ENCODE data around the gene M6PR. TPM values are rescaled to one million over a fixed set of nuclear protein-coding genes. Genes with fewer than 3 reads are reported as not detected.

Gene M6PR
- polyA plus RNA-seq, 1 donor from 2014 or later: 52.8 TPM

DNA sequence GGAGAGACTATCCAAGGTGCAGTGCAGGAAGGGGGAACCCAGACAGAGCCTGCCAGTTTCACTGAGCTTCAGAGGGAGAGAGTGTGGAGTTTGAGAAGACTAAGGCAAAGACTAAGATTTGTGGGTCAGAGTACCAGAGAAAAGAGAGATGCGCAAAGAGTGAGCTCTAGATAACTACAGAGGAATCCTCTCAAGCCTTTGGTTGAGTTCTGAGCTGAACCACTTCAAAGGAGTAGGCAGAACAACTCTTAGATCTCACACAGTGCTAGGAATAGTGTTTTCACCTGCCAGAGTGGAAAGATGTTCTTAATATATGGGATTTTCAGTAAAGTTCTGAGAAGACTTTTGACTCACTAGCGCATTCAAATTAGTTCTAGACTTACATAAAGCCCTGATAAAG is 10.7 kb upstream of the M6PR start:
- no peak overlapping the region for H2AFZ ChIP-seq (ENCODE audit: low read depth, low read length)
- no peak for TF ChIP-seq EZH2 (IDR thresholded peaks at IDR 0.05; ENCODE audit: borderline replicate concordance, insufficient read depth, low read length, poor library complexity, severe bottlenecking)
- no peaks in the 10 kb centered on the region for H4K20me1 ChIP-seq (ENCODE audit: insufficient read depth)
- H3K9me2 ChIP-seq (ENCODE audit: insufficient read depth, low read length): no peaks in the 10 kb centered on the region
- H3K79me2 ChIP-seq (replicated peaks; ENCODE audit: insufficient read depth, low read length): no peaks in the 10 kb centered on the region
- no peak overlapping the region for H3K9ac ChIP-seq (ENCODE audit: low read length)
- no peaks in the 10 kb centered on the region for H3K27me3 ChIP-seq (ENCODE audit: insufficient read depth, low read depth, low read length)
- no peak overlapping the region for H3K4me2 ChIP-seq (ENCODE audit: low read length)
- no peak overlapping the region for H3K27ac ChIP-seq (ENCODE audit: low read length)
- H3K4me3 ChIP-seq (ENCODE audit: low read length): no peak overlapping the region
- no peaks in the 10 kb centered on the region for H3K36me3 ChIP-seq (ENCODE audit: insufficient read depth, low read length)
- no peaks in the 10 kb centered on the region for H3F3A ChIP-seq (ENCODE audit: insufficient read depth, low read length, poor library complexity, severe bottlenecking)
- no peaks in the 10 kb centered on the region for H3K9me3 ChIP-seq (ENCODE audit: low read length)

- no peaks in the 10 kb centered on the region for H3K79me2 ChIP-seq (replicated peaks; ENCODE audit: insufficient read depth, low read length)
- no peak overlapping the region for H2AFZ ChIP-seq (ENCODE audit: low read depth, low read length)
- no peaks in the 10 kb centered on the region for H4K20me1 ChIP-seq (ENCODE audit: insufficient read depth)
- H3K4me2 ChIP-seq (ENCODE audit: low read length): no peak overlapping the region
- H3F3A ChIP-seq (ENCODE audit: insufficient read depth, low read length, poor library complexity, severe bottlenecking): no peaks in the 10 kb centered on the region
- H3K4me3 ChIP-seq (ENCODE audit: low read length): no peak overlapping the region
- H3K9me3 ChIP-seq (ENCODE audit: low read length): no peaks in the 10 kb centered on the region
- H3K36me3 ChIP-seq (ENCODE audit: insufficient read depth, low read length): no peaks in the 10 kb centered on the region
- no peaks in the 10 kb centered on the region for H3K9me2 ChIP-seq (ENCODE audit: insufficient read depth, low read length)
- H3K27ac ChIP-seq (ENCODE audit: low read length): no peak overlapping the region
- H3K27me3 ChIP-seq (ENCODE audit: insufficient read depth, low read depth, low read length): no peaks in the 10 kb centered on the region
- H3K9ac ChIP-seq (ENCODE audit: low read length): no peak overlapping the region
- TF ChIP-seq EP300 (conservative IDR thresholded peaks at IDR 0.05; ENCODE audit: poor library complexity, severe bottlenecking): no peak
- TF ChIP-seq CTCF (IDR thresholded peaks at IDR 0.05; ENCODE audit: poor library complexity, severe bottlenecking): no peak
- TF ChIP-seq POLR2AphosphoS5 (IDR thresholded peaks at IDR 0.05): no peak
- no peak for TF ChIP-seq TAF1 (IDR thresholded peaks at IDR 0.05; ENCODE audit: low read depth)
- TF ChIP-seq RAD21 (conservative IDR thresholded peaks at IDR 0.05): no peak
These were observed 8.6 kb upstream of the M6PR start for GRCh38 chr12:8958066-8958465.

- Histone ChIP-seq H3K27ac (ENCODE audit: low read length) (no peak overlapping the region), H3K36me3 (ENCODE audit: insufficient read depth, low read length) (no peaks in the 10 kb centered on the region), H4K20me1 (ENCODE audit: insufficient read depth) (no peaks in the 10 kb centered on the region), H2AFZ (ENCODE audit: low read depth, low read length) (no peak overlapping the region), H3K4me3 (ENCODE audit: low read length) (no peak overlapping the region), H3K27me3 (ENCODE audit: insufficient read depth, low read depth, low read length) (no peaks in the 10 kb centered on the region), H3K9me2 (ENCODE audit: insufficient read depth, low read length) (no peaks in the 10 kb centered on the region), H3K79me2 (replicated peaks; ENCODE audit: insufficient read depth, low read length) (no peaks in the 10 kb centered on the region), H3K9ac (ENCODE audit: low read length) (no peak overlapping the region), H3F3A (ENCODE audit: insufficient read depth, low read length, poor library complexity, severe bottlenecking) (no peaks in the 10 kb centered on the region), H3K9me3 (ENCODE audit: low read length) (no peaks in the 10 kb centered on the region), H3K4me2 (ENCODE audit: low read length) (no peak overlapping the region)
- no peak for TF ChIP-seq CTCF (IDR thresholded peaks at IDR 0.05; ENCODE audit: poor library complexity, severe bottlenecking)
- TF ChIP-seq EZH2 (IDR thresholded peaks at IDR 0.05; ENCODE audit: borderline replicate concordance, insufficient read depth, low read length, poor library complexity, severe bottlenecking): no peak
- no peak for TF ChIP-seq SMC3 (conservative IDR thresholded peaks at IDR 0.05; ENCODE audit: poor library complexity)
- no peak for TF ChIP-seq POLR2AphosphoS5 (IDR thresholded peaks at IDR 0.05)
- no peak for TF ChIP-seq EP300 (conservative IDR thresholded peaks at IDR 0.05; ENCODE audit: poor library complexity, severe bottlenecking)
- TF ChIP-seq TAF1 (IDR thresholded peaks at IDR 0.05; ENCODE audit: low read depth): no peak
- no peak for TF ChIP-seq MXI1 (conservative IDR thresholded peaks at IDR 0.05; ENCODE audit: poor library complexity, severe bottlenecking)
- no peak for TF ChIP-seq RAD21 (conservative IDR thresholded peaks at IDR 0.05)
- TF ChIP-seq REST (IDR thresholded peaks at IDR 0.05; ENCODE audit: borderline replicate concordance): no peak
These were observed 8.1 kb upstream of the M6PR start for GRCh38 chr12:8957561-8957960.
